K562 (cell line): ENCODE measurements around the gene OLFML2B.

ENCODE experiments used
- CBFB ChIP-seq: sonication (generic); formaldehyde crosslinking; IDR thresholded peaks from 2 replicates; pipeline ENCODE4 v1.4.0; 2020; ENCODE audit warnings: mild to moderate bottlenecking, missing genetic modification reagents
- EGR1 ChIP-seq: fragments of 450-650 bp; conservative IDR thresholded peaks from 2 replicates; pipeline ENCODE4 v1.6.1; 2017; ENCODE audit warnings: mild to moderate bottlenecking
- EP300 ChIP-seq: IDR thresholded peaks from 2 replicates; pipeline ENCODE4 v1.6.1; 2012; ENCODE audit warnings: low read length, improper control_type of control experiment
- EZH2 ChIP-seq: IDR thresholded peaks from 2 replicates; pipeline ENCODE4 v1.6.1; 2012; ENCODE audit warnings: low read depth, mild to moderate bottlenecking, inconsistent platforms, low read length, borderline replicate concordance
- HCFC1 ChIP-seq: IDR thresholded peaks from 2 replicates; pipeline ENCODE4 v1.6.1; 2012; ENCODE audit warnings: low read depth, low read length, improper control_type of control experiment
- SMAD4 ChIP-seq: fragments of 250-450 bp; sonication (Bioruptor Pico); conservative IDR thresholded peaks from 2 replicates; pipeline ENCODE4 v1.8.0; 2021; ENCODE audit warnings: inconsistent platforms, mild to moderate bottlenecking, moderate library complexity
- SRF ChIP-seq, 2 experiments: fragments of 250-450, 450-650 bp in 1 of 2; sonication (Bioruptor Pico) in 1 of 2; sonication (generic) in 1 of 2; formaldehyde crosslinking; IDR thresholded peaks; 2 replicates each; pipeline versions ENCODE4 v1.5.0 to v1.5.1; 2020 to 2022; ENCODE audit warnings: mild to moderate bottlenecking in 1 of 2, missing genetic modification reagents in 1 of 2
- TF ChIP-seq, protein P1 (sequence below), 3 experiments: IDR thresholded peaks in 2 of 3; conservative IDR thresholded peaks in 1 of 3; 2 replicates each; pipeline ENCODE4 v1.5.1; 2011 to 2012; ENCODE audit warnings: low read length in 3 of 3, mild to moderate bottlenecking in 3 of 3, control low read depth in 2 of 3, improper control_type of control experiment in 1 of 3, inconsistent platforms in 1 of 3, low read depth in 1 of 3, mixed read lengths in 1 of 3, moderate library complexity in 1 of 3; ENCODE audit not compliant: insufficient read depth in 2 of 3
- TF ChIP-seq, protein P2 (sequence below): fragments of 250-450 bp; sonication (Bioruptor Pico); IDR thresholded peaks from 2 replicates; pipeline ENCODE4 v1.4.0; 2020
- TF ChIP-seq, protein P3 (sequence below), 2 experiments: fragments of 450-650 bp; formaldehyde crosslinking in 1 of 2; IDR thresholded peaks; 2 replicates each; pipeline versions ENCODE4 v1.4.0 to v1.6.1; 2014 to 2020; ENCODE audit warnings: mild to moderate bottlenecking in 2 of 2, borderline replicate concordance in 1 of 2, low read depth in 1 of 2
- TF ChIP-seq, protein P4 (sequence below): fragments of 250-450 bp; sonication (Bioruptor Pico); IDR thresholded peaks from 2 replicates; pipeline ENCODE4 v1.4.0; 2020; ENCODE audit warnings: mild to moderate bottlenecking, moderate library complexity

DNA sequence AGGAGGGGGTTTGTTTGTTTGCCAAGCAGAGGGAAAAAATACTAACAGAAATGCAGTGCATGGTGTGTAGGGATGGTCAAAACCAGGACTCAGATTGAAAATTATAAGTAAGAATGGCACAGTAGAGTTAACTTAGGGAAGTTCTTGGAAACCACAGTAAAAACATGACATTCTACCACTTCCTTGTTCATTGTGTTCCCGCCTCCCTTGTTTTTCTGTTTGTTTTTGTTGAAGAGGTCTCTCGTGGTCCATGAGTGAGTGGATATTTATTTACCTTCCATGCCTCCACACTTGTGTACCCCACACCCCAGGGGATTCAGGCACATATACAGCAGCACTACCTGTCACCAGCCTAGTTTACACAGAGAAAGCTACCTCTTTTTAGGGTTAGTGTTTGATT is 69.6 kb downstream of the OLFML2B start:
- no peak for TF ChIP-seq EGR1
- TF ChIP-seq, protein P1, sequence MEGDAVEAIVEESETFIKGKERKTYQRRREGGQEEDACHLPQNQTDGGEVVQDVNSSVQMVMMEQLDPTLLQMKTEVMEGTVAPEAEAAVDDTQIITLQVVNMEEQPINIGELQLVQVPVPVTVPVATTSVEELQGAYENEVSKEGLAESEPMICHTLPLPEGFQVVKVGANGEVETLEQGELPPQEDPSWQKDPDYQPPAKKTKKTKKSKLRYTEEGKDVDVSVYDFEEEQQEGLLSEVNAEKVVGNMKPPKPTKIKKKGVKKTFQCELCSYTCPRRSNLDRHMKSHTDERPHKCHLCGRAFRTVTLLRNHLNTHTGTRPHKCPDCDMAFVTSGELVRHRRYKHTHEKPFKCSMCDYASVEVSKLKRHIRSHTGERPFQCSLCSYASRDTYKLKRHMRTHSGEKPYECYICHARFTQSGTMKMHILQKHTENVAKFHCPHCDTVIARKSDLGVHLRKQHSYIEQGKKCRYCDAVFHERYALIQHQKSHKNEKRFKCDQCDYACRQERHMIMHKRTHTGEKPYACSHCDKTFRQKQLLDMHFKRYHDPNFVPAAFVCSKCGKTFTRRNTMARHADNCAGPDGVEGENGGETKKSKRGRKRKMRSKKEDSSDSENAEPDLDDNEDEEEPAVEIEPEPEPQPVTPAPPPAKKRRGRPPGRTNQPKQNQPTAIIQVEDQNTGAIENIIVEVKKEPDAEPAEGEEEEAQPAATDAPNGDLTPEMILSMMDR (IDR thresholded peaks at IDR 0.05 in 2 of 3, conservative IDR thresholded peaks at IDR 0.05 in 1 of 3; ENCODE audit: insufficient read depth in 2 of 3, low read depth in 1 of 3, low read length in 3 of 3) = no peak
- TF ChIP-seq, protein P2, sequence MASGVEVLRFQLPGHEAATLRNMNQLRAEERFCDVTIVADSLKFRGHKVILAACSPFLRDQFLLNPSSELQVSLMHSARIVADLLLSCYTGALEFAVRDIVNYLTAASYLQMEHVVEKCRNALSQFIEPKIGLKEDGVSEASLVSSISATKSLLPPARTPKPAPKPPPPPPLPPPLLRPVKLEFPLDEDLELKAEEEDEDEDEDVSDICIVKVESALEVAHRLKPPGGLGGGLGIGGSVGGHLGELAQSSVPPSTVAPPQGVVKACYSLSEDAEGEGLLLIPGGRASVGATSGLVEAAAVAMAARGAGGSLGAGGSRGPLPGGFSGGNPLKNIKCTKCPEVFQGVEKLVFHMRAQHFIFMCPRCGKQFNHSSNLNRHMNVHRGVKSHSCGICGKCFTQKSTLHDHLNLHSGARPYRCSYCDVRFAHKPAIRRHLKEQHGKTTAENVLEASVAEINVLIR = no peak
- TF ChIP-seq HCFC1 = no peak
- TF ChIP-seq, protein P3, sequence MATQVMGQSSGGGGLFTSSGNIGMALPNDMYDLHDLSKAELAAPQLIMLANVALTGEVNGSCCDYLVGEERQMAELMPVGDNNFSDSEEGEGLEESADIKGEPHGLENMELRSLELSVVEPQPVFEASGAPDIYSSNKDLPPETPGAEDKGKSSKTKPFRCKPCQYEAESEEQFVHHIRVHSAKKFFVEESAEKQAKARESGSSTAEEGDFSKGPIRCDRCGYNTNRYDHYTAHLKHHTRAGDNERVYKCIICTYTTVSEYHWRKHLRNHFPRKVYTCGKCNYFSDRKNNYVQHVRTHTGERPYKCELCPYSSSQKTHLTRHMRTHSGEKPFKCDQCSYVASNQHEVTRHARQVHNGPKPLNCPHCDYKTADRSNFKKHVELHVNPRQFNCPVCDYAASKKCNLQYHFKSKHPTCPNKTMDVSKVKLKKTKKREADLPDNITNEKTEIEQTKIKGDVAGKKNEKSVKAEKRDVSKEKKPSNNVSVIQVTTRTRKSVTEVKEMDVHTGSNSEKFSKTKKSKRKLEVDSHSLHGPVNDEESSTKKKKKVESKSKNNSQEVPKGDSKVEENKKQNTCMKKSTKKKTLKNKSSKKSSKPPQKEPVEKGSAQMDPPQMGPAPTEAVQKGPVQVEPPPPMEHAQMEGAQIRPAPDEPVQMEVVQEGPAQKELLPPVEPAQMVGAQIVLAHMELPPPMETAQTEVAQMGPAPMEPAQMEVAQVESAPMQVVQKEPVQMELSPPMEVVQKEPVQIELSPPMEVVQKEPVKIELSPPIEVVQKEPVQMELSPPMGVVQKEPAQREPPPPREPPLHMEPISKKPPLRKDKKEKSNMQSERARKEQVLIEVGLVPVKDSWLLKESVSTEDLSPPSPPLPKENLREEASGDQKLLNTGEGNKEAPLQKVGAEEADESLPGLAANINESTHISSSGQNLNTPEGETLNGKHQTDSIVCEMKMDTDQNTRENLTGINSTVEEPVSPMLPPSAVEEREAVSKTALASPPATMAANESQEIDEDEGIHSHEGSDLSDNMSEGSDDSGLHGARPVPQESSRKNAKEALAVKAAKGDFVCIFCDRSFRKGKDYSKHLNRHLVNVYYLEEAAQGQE (IDR thresholded peaks at IDR 0.05; ENCODE audit: borderline replicate concordance) = no peak
- TF ChIP-seq, protein P3 (CRISPR knock-in tag; IDR thresholded peaks at IDR 0.05; ENCODE audit: low read depth) = no peak
- TF ChIP-seq, protein P4, sequence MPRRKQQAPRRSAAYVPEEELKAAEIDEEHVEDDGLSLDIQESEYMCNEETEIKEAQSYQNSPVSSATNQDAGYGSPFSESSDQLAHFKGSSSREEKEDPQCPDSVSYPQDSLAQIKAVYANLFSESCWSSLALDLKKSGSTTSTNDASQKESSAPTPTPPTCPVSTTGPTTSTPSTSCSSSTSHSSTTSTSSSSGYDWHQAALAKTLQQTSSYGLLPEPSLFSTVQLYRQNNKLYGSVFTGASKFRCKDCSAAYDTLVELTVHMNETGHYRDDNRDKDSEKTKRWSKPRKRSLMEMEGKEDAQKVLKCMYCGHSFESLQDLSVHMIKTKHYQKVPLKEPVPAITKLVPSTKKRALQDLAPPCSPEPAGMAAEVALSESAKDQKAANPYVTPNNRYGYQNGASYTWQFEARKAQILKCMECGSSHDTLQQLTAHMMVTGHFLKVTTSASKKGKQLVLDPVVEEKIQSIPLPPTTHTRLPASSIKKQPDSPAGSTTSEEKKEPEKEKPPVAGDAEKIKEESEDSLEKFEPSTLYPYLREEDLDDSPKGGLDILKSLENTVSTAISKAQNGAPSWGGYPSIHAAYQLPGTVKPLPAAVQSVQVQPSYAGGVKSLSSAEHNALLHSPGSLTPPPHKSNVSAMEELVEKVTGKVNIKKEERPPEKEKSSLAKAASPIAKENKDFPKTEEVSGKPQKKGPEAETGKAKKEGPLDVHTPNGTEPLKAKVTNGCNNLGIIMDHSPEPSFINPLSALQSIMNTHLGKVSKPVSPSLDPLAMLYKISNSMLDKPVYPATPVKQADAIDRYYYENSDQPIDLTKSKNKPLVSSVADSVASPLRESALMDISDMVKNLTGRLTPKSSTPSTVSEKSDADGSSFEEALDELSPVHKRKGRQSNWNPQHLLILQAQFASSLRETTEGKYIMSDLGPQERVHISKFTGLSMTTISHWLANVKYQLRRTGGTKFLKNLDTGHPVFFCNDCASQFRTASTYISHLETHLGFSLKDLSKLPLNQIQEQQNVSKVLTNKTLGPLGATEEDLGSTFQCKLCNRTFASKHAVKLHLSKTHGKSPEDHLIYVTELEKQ (CRISPR knock-in tag) = no peak
- TF ChIP-seq EZH2 = no peak
- TF ChIP-seq CBFB = no peak
- TF ChIP-seq SRF (CRISPR knock-in tag; IDR thresholded peaks at IDR 0.05) = no peak
- TF ChIP-seq EP300 = no peak
- TF ChIP-seq SMAD4 (CRISPR knock-in tag) = no peak
